ENCODE measurements around the gene GNA14.
"Not testable (repeated sequence)": the region's sequence is repeated elsewhere in the genome, so short reads cannot be mapped to it uniquely, and the experiment has no call there.

The GNA14 gene

DNA sequence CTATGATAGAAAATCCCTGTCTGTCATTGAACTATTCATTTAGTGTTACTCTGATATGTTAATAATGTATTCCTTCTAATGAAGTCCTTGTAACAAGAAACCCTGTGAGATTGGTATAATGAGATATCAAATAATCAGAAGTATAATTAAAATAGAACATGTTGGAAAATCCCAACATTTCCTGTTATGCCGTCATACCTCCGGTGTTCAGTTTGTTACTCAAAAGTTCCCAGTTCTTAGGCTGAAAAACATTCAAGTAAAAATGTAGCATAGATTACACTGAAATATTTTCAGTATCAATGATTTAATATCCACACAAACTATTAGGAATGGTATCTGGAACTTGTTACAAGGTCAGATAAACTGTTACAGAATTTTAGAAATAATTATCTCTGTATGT lies 227.5 kb downstream of the GNA14 start:
- DNase-seq (ENCODE audit: low spot score) = no peak

DNA sequence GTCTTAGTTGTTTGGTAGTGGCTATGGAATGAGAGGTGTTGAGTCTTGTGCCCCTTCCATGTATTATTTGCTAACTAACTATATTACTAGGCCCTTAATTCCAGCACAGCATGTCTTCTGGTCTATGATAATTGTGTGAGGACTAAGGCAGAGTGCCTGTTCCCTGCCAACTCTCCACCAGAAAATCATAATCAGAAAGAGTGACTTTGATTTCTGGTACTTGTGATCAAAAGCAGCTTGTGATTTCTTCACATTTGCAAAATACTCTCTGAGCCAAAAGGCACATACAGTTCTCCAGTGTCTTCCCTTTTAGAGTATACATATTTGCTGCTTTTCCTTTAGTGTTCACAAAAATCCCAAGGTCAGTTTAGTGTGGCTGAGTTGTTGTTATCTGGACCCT lies 229.9 kb downstream of the GNA14 start:
- DNase-seq (ENCODE audit: low spot score) (no peak), FAIRE-seq (no peak)

More for the DNA sequence above, 227.5 kb downstream of the GNA14 start:
- no peak for FAIRE-seq

DNA sequence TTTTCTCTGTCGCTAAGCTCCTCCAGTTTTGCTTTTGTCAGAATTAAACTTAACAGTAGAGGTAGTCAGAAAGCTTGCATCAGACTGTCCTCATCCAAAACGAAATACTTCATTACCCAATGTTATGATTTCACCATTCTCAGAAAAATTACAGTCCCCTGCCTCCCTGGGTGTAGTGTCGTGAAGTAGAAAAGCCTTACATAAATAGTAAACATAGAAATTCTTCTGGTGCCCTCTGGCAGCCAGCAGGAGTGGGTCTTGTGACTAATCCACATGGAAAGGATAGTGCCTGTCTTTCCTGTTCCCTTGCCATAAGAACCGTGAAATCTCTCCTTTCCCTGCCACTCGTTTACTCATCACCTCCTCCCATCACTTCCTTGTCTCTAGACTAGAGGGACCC lies 230.6 kb downstream of the GNA14 start:
- FAIRE-seq (no peak), DNase-seq (ENCODE audit: low spot score) (no peak)

DNA sequence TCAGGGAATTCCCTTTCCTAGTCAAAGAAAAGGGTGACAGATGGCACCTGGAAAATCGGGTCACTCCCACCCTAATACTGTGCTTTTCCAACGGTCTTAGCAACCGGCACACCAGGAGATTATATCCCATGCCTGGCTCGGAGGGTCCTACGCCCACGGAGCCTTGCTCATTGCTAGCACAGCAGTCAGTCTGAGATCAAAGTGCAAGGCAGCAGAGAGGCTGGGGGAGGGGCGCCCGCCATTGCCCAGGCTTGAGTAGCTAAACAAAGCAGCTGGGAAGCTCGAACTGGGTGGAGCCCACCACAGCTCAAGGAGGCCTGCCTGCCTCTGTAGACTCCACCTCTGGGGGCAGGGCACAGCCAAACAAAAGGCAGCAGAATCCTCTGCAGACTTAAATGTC lies 239.6 kb downstream of the GNA14 start:
- not testable (repeated sequence) for FAIRE-seq; DNase-seq (ENCODE audit: low spot score)

- DNase-seq (ENCODE audit: low spot score) (no peak), FAIRE-seq (no peak)
Observed at GRCh38 chr9:77403239-77403638, 244.9 kb downstream of the GNA14 start.

GRCh38 chr9:77402286-77402685 lies 245.8 kb downstream of the GNA14 start:
- DNase-seq (ENCODE audit: low spot score) (no peak), FAIRE-seq (no peak)

DNA sequence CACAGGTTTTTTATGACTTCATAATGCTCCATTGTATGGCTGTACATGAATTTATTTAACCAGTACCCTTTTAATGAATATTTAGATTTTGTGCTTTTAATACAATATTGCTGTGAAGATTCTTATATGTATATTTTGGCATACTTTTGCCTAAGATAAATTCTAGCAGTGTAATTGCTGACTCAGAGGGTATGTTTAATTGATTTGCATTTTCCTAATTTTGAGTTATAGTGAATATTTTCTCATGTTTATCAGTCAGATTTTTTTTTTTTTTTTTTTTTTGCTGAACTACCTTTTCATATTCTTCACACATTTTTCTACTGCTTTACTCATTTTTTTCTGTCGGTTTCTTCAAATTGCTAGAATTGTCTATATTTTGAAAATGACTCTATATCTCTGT lies 248.2 kb downstream of the GNA14 start:
- no peak for FAIRE-seq
- no peak for DNase-seq (ENCODE audit: low spot score)

DNA sequence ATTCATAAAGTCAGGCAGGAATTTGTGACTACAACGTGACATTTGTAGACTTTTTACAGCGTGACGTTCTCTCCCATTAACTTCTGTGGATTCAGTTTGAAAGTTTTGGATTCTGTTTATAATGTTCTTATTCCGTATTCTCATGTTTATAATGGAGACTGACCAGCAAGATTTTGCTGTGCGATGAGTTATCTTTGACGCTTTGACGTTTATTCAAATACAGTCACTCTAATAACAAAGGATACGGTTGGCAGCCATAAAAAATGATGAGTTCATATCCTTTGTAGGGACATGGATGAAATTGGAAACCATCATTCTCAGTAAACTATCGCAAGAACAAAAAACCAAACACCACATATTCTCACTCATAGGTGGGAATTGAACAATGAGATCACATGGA lies 249.5 kb downstream of the GNA14 start:
- DNase-seq (ENCODE audit: low spot score); FAIRE-seq: not testable (repeated sequence)

DNA sequence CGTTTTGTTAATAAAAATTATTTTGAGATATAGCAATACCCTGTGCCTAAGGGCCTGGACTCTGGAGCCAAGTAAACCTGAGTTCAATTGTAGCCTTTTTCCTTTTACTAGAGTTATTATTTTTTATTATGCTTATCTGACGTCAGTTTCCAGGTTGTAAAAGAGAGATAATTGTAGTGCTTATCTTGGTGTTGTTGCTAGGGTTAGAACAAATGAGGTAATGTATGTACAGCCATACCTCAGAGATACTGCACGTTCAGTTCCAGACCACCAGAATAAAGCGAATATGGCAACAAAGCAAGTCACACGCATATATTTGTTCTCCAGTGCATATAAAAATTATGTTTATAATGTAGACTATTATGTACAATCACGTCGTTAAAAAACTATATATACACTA lies 255.8 kb downstream of the GNA14 start:
- FAIRE-seq (no peak), DNase-seq (ENCODE audit: low spot score) (no peak)

- no peak for DNase-seq (ENCODE audit: low spot score)
- no peak for FAIRE-seq
Observed at GRCh38 chr9:77391834-77392233, 256.3 kb downstream of the GNA14 start.

- DNase-seq (ENCODE audit: low spot score) = no peak
- no peak for FAIRE-seq
Observed at GRCh38 chr9:77386187-77386586, 261.9 kb downstream of the GNA14 start.

DNA sequence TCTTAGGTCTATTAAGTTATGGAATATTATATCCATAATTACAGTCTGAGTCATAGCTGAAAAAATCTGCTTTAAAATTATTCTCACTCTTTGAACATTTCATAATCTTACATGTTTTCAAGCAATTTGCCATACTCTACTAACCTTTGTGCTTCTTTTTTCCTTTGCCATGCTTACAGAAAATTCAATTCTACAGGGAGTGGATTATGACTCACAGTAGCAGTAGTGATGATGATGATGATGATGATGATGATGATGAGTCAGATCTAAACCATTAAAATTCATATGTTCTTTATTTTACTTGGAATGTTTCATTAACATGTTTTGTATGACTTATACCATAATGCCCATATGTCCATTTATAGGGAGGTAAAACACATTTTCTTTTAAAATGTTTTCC lies 263.7 kb downstream of the GNA14 start:
- FAIRE-seq = peak; percentile 69
- peak; percentile 40 for DNase-seq (ENCODE audit: low spot score)

- FAIRE-seq = no peak
- no peak for DNase-seq (ENCODE audit: low spot score)
Observed at GRCh38 chr9:77375956-77376532, 272.1 kb downstream of the GNA14 start.

DNA sequence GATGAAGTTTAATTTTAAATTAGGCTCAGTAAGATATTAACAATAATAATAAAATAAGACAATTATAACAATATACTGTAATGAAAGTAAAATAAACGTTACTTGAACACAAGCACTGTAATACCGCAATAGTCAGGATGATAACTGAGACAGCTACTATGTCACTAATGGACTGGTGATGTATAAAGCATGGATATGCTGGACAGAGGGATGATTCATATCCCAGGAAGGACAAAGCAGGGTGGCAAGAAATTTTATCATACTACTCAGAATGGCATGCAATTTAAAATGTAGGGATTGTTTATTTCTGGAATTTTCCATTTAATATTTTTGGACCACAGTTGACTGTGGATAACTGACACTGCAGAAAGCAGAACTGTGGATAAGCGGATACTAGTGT lies 273.9 kb downstream of the GNA14 start:
- DNase-seq (ENCODE audit: low spot score) = no peak
- no peak for FAIRE-seq

Measured in RCC 7860 (cell line).